Colonic mucosa (tissue), 4 donors: Measurements from ENCODE around the gene STX16. TPM values are rescaled to one million over a fixed set of nuclear protein-coding genes. Genes with fewer than 3 reads are reported as not detected.

Source experiments
- DNase-seq: peaks from one replicate; pipeline ENCODE4 v3.0.0-alpha.2; 2020
- H3K27ac ChIP-seq: fragments of 200-600 bp; one replicate; pipeline ENCODE4 v1.8.0; 2021
- H3K27me3 ChIP-seq: fragments of 200-600 bp; one replicate; pipeline ENCODE4 v1.8.0; 2021
- H3K36me3 ChIP-seq: fragments of 200-600 bp; one replicate; pipeline ENCODE4 v1.8.0; 2021
- H3K4me1 ChIP-seq: fragments of 200-600 bp; one replicate; pipeline ENCODE4 v1.8.0; 2021; ENCODE audit warnings: mild to moderate bottlenecking
- H3K4me3 ChIP-seq: fragments of 200-600 bp; one replicate; pipeline ENCODE4 v1.8.0; 2021
- H3K9ac ChIP-seq, 2 donors: one replicate each; pipeline ENCODE4 v1.7.0; 2013; ENCODE audit warnings: control low read depth in 2 of 2, low read depth in 2 of 2, low read length in 2 of 2
- H3K9me3 ChIP-seq: fragments of 200-600 bp; one replicate; pipeline ENCODE4 v1.8.0; 2021
- intact Hi-C: fragments of 100-400 bp; cut with DNase I; formaldehyde crosslinking; loops from one replicate; pipeline ENCODE4 v1.14.1; 2022
- total RNA-seq, 2 donors: library from RNA; stranded (reverse); fragmentation: NEBNext Ultra II Directional in 1 of 2; extraction: Animal tissue kit (Norgen Biotek cat#: 25700) in 1 of 2; gene quantifications; one replicate each; pipeline ENCODE4 v1.2.1, GENCODE V29; 2021
- TF ChIP-seq, protein P1 (sequence below): fragments of 200-600 bp; IDR thresholded peaks from one replicate; pipeline ENCODE4 v1.8.0; 2022; ENCODE audit warnings: antibody characterized with exemption, mild to moderate bottlenecking
- donor health status: healthy.
- donor health status: DM: no; HTN: no; CAD: no.
- donor health status: DM: no; HTN: no; CAD: no.

Gene STX16
- total RNA-seq, 2 donors from 2014 or later = 36.3 to 38.3 TPM

DNA sequence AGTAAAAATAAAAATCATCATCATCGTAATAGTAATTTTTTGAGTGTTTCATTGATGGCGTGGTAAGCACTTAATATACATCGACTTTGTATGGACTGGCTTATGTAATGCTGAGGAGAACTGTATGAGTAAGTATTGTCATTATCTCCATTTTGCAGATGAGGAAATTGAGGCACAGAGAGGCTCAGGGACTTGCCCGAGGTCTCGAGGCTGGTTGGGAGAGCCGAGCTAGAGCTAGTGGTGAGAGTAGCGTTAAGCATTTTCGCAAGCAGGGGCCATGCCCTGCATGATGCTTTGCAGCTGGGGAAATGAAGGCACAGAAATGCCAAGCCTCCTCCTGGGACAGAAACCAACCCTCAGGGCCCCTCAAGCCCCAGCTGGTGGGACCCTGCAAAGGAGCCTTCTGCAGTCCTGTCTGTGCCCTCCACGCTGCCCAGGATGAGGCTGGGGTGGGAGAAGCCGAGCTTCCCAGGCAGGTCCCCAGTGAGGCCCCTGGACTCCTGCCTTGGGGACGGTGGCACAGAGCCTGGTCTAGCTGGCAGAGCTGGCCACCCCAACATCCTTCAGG, 31.1 kb upstream of the STX16 start:
- Histone ChIP-seq H3K9ac (no peak overlapping the region), H3K36me3 (no peaks in the 10 kb centered on the region), H3K4me1 (no peaks in the 10 kb centered on the region), H3K4me3 (no peak overlapping the region), H3K27ac (no peak overlapping the region), H3K9me3 (no peaks in the 10 kb centered on the region), H3K27me3 (no peaks in the 10 kb centered on the region)
- no peak for DNase-seq
- intact Hi-C loops = no loop called here
- TF ChIP-seq, protein P1, sequence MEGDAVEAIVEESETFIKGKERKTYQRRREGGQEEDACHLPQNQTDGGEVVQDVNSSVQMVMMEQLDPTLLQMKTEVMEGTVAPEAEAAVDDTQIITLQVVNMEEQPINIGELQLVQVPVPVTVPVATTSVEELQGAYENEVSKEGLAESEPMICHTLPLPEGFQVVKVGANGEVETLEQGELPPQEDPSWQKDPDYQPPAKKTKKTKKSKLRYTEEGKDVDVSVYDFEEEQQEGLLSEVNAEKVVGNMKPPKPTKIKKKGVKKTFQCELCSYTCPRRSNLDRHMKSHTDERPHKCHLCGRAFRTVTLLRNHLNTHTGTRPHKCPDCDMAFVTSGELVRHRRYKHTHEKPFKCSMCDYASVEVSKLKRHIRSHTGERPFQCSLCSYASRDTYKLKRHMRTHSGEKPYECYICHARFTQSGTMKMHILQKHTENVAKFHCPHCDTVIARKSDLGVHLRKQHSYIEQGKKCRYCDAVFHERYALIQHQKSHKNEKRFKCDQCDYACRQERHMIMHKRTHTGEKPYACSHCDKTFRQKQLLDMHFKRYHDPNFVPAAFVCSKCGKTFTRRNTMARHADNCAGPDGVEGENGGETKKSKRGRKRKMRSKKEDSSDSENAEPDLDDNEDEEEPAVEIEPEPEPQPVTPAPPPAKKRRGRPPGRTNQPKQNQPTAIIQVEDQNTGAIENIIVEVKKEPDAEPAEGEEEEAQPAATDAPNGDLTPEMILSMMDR = no peak

DNA sequence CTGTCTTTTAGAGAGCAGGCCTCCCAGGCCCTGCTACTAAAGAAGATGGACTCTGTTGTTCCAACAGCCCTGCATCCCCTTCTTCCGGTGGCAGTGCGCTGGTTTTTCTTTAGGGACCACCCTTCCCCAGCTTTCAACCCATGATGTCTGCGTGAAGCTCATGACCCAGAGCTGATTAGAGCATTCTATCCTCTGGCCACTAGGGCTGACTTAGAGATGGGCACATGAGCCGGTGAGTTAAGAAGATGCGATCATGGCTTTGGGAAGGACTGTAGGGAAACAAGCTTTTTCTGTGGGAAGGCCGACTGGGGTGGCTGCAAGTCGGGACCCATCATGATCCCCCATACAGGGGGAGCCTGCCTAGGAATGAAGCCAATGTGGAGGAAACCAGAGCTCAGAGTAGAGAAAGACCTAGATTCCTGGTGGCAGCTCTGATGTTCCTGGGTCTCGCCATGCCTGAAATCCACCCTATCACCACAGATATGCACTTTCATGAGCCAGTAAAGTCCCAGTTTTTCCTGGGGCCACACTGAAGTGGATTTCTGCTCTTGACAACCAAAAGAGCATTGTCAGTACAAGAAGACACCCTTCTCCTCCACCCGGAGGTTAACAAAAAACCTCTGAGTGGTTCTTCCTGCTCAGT, 29.1 kb upstream of the STX16 start:
- no peak for DNase-seq
- intact Hi-C loops = no loop called here
- no peaks in the 10 kb centered on the region for H3K9me3 ChIP-seq
- H3K36me3 ChIP-seq = no peaks in the 10 kb centered on the region
- no peak overlapping the region for H3K4me3 ChIP-seq
- TF ChIP-seq, protein P1 = no peak
- H3K27ac ChIP-seq = no peak overlapping the region
- H3K9ac ChIP-seq = no peak overlapping the region
- H3K4me1 ChIP-seq = no peaks in the 10 kb centered on the region
- no peaks in the 10 kb centered on the region for H3K27me3 ChIP-seq

DNA sequence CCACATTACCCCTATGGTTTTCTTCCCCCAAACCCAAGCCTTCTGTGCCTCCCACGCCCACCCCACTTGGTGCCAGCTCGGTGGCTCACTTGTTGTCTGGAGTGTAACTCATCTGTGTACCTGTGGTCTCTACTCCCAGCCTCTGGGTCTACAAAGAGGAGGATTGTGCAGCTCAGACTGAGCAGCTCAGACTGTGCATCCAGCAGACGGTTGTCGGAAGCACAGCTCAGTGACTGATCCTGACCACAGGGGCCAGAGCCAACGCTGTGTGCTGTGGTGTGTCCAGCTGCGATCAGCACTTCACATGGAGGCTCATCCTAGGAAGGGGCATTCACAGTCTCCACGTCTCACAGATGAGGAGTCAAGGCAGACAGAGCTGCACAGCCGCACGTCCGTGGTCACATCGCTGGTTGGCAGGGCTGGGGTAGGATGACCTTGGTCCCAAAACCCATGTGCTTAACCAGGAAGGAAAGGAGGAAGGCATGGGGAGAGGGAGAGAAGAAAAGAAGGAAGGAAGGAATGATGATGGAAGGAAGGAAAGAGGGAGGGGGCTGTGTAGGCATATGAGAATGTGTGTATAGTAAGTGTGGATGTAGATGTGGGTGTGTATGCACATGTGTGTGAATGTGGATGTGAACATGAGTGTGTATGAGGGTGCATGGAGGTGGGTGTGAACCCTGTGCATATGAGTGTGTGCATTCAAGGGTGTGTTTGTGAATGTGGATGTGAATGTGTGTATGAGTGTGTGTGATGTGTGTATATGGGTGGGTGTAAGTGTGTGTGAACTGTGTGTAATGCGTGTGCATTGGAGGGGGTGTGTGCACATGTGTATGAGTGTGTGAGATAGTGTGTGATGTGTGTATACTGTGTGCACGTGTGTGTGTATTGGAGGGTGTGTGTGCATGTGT, 28.2 kb upstream of the STX16 start:
- Histone ChIP-seq H3K4me3 (no peak overlapping the region), H3K36me3 (no peaks in the 10 kb centered on the region), H3K9me3 (no peaks in the 10 kb centered on the region), H3K27me3 (no peaks in the 10 kb centered on the region), H3K9ac (no peak overlapping the region), H3K27ac (no peak overlapping the region), H3K4me1 (no peaks in the 10 kb centered on the region)
- DNase-seq = no peak
- TF ChIP-seq, protein P1 = no peak
- intact Hi-C loops = no loop called here

DNA sequence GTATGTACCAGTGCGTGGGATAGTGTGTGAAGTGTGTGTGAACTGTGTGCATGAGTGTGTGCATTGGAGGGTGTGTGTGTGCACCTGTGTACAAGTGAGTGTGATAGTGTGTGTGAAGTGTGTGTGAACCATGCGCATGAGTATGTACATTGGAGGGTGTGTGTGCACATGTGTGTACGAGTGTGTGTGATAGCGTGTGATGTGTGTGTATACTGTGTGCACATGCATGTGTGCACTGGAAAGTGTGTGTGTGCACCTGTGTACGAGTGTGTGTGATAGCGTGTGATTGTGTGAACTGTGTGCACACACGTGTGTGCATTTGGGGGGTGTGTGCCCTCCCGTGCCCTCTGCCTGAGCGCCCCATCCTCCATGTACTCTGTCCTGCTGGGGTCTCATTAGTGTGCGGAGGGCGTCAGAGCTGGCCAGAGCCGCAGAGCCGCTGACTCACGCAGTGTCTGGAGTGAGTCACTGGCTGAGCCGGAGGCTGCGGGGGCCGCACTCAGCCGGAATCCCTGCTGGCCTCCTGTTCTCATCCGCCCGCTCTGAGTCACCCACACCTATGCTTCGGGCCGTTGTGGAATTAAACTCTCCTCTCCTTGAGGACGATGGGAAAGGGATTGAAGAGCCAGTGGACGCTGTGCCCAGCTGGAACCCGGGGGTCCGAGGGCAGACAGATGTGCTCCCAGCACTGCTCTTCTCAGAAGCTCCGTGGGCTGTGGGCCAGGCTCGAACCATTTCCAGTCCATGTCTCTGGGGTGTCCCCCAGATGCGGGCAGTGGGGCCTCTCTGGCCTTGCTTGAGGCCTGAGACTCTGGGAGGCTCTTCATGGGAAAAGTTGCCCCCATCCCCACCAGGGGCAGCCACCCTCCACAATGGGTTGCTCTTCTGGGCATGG, 27.3 kb upstream of the STX16 start:
- Histone ChIP-seq H3K9ac (no peak overlapping the region), H3K4me1 (no peaks in the 10 kb centered on the region), H3K27ac (no peak overlapping the region), H3K27me3 (no peaks in the 10 kb centered on the region), H3K4me3 (no peak overlapping the region), H3K9me3 (no peaks in the 10 kb centered on the region), H3K36me3 (no peaks in the 10 kb centered on the region)
- TF ChIP-seq, protein P1 = no peak
- intact Hi-C loops = no loop called here
- no peak for DNase-seq

DNA sequence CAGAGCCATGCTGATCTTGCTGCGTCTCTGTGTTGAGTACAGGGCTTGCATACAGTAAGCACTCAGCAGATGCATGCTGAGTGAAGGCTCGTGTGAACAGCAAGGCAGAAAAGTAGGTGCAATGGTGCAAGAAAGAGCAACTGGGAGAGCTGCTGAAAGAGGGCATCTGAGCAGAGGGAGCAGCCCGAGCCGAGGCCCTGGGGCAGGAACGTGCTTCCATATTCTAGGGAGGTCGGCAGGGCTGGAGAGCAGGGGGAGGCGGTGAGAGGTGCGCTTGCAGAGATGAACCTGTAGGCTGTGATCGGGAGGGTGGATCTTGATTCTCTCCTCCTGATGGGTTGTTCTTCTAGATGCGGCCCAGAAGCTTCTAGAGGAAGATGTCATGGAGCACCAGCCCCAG, 26.4 kb upstream of the STX16 start:
- Histone ChIP-seq H3K36me3 (no peaks in the 10 kb centered on the region), H3K27ac (no peak overlapping the region), H3K4me3 (no peak overlapping the region), H3K9ac (no peak overlapping the region), H3K4me1 (no peaks in the 10 kb centered on the region), H3K27me3 (no peaks in the 10 kb centered on the region), H3K9me3 (no peaks in the 10 kb centered on the region)
- TF ChIP-seq, protein P1 = no peak
- intact Hi-C loops = no loop called here
- no peak for DNase-seq
